Neural cell (in vitro differentiated cells): ENCODE data around the gene GRWD1. TPM values are rescaled to one million over a fixed set of nuclear protein-coding genes. Genes with fewer than 3 reads are reported as not detected.
A peak's percentile ranks its signal among the peaks of the same experiment; 100 is the strongest.

Experiments
- H2AFZ ChIP-seq: fragments of 200-600, 300-800 bp; sonication (generic), shearing (Covaris generic); 2 replicates; pipeline ENCODE4 v1.6.0; 2014; ENCODE audit warnings: low read depth, mild to moderate bottlenecking, antibody characterized with exemption, low read length, moderate library complexity
- H3F3A ChIP-seq: fragments of 200-600 bp; shearing (Covaris generic); 2 replicates; pipeline ENCODE4 v1.6.1; 2016; ENCODE audit warnings: mild to moderate bottlenecking, moderate library complexity, mixed read lengths, antibody characterized with exemption, low read length; ENCODE audit not compliant: insufficient read depth, poor library complexity, severe bottlenecking
- H3K27ac ChIP-seq: fragments of 200-600, 300-800 bp; sonication (generic), shearing (Covaris generic); 2 replicates; pipeline ENCODE4 v1.5.1; 2014; ENCODE audit warnings: mild to moderate bottlenecking, low read length, moderate library complexity
- H3K27me3 ChIP-seq: fragments of 300-800, 200-600 bp; sonication (generic), shearing (Covaris generic); 2 replicates; pipeline ENCODE4 v1.6.0; 2014; ENCODE audit warnings: mild to moderate bottlenecking, low read depth, low read length, moderate library complexity; ENCODE audit not compliant: insufficient read depth
- H3K36me3 ChIP-seq: fragments of 300-800, 200-600 bp; sonication (generic), shearing (Covaris generic); 2 replicates; pipeline ENCODE4 v1.5.1; 2014; ENCODE audit warnings: mild to moderate bottlenecking, antibody characterized with exemption, low read length, moderate library complexity; ENCODE audit not compliant: insufficient read depth
- H3K4me2 ChIP-seq: fragments of 300-800, 200-600 bp; sonication (generic), shearing (Covaris generic); 2 replicates; pipeline ENCODE4 v1.6.0; 2014; ENCODE audit warnings: mild to moderate bottlenecking, low read length
- H3K4me3 ChIP-seq: fragments of 300-800, 200-600 bp; sonication (generic), shearing (Covaris generic); 2 replicates; pipeline ENCODE4 v1.5.1; 2014; ENCODE audit warnings: mild to moderate bottlenecking, low read length, moderate library complexity
- H3K79me2 ChIP-seq: fragments of 200-600 bp; shearing (Covaris generic); replicated peaks from 2 replicates; pipeline ENCODE4 v1.6.0; 2014; ENCODE audit warnings: mild to moderate bottlenecking, low read length, moderate library complexity; ENCODE audit not compliant: insufficient read depth
- H3K9ac ChIP-seq: fragments of 300-800, 200-600 bp; sonication (generic), shearing (Covaris generic); 2 replicates; pipeline ENCODE4 v1.6.1; 2016; ENCODE audit warnings: mild to moderate bottlenecking, low read length, mixed read lengths
- H3K9me2 ChIP-seq: fragments of 200-600 bp; shearing (Covaris generic); 2 replicates; pipeline ENCODE4 v1.6.1; 2016; ENCODE audit warnings: mild to moderate bottlenecking, low read length, mixed read lengths; ENCODE audit not compliant: insufficient read depth
- H3K9me3 ChIP-seq: fragments of 200-600, 300-800 bp; sonication (generic), shearing (Covaris generic); 2 replicates; pipeline ENCODE4 v1.6.1; 2016; ENCODE audit warnings: mild to moderate bottlenecking, mixed run types, low read length, moderate library complexity, mixed read lengths
- H4K20me1 ChIP-seq: fragments of 200-600 bp; shearing (Covaris generic); 2 replicates; pipeline ENCODE4 v1.6.1; 2016; ENCODE audit warnings: mild to moderate bottlenecking, mixed run types; ENCODE audit not compliant: insufficient read depth
- CTCF ChIP-seq: fragments of 450-650 bp; IDR thresholded peaks from 2 replicates; pipeline ENCODE4 v1.5.1; 2014; ENCODE audit warnings: antibody characterized with exemption, mild to moderate bottlenecking, moderate library complexity; ENCODE audit not compliant: poor library complexity, severe bottlenecking
- EP300 ChIP-seq: fragments of 450-650 bp; conservative IDR thresholded peaks from 2 replicates; pipeline ENCODE4 v1.6.1; 2014; ENCODE audit warnings: antibody characterized with exemption, mild to moderate bottlenecking, moderate library complexity; ENCODE audit not compliant: poor library complexity, severe bottlenecking
- EZH2 ChIP-seq: fragments of 200-600, 300-800 bp; shearing (Covaris generic), sonication (generic); IDR thresholded peaks from 2 replicates; pipeline ENCODE4 v1.6.1; 2014; ENCODE audit warnings: antibody characterized with exemption, low read length, borderline replicate concordance, mild to moderate bottlenecking; ENCODE audit not compliant: insufficient read depth, poor library complexity, severe bottlenecking
- MXI1 ChIP-seq: fragments of 450-650 bp; conservative IDR thresholded peaks from 2 replicates; pipeline ENCODE4 v1.6.1; 2014; ENCODE audit warnings: antibody characterized with exemption, mild to moderate bottlenecking; ENCODE audit not compliant: poor library complexity, severe bottlenecking
- POLR2AphosphoS5 ChIP-seq: IDR thresholded peaks from 2 replicates; pipeline ENCODE4 v1.6.1; 2012
- RAD21 ChIP-seq: fragments of 450-650 bp; conservative IDR thresholded peaks from 2 replicates; pipeline ENCODE4 v1.6.1; 2014; ENCODE audit warnings: antibody characterized with exemption, mild to moderate bottlenecking, moderate library complexity
- REST ChIP-seq: IDR thresholded peaks from 2 replicates; pipeline ENCODE4 v1.6.1; 2012; ENCODE audit warnings: borderline replicate concordance
- SMC3 ChIP-seq: fragments of 450-650 bp; conservative IDR thresholded peaks from 2 replicates; pipeline ENCODE4 v1.6.1; 2014; ENCODE audit warnings: antibody characterized with exemption, mild to moderate bottlenecking, moderate library complexity; ENCODE audit not compliant: poor library complexity
- TAF1 ChIP-seq: IDR thresholded peaks from 2 replicates; pipeline ENCODE4 v1.6.1; 2012; ENCODE audit warnings: low read depth
- polyA minus RNA-seq: library from RNA; depleted of rRNA, polyadenylated mRNA; stranded (reverse); fragments of >200 nt; gene quantifications from 2 replicates; pipeline ENCODE4 v1.2.3, GENCODE V29; 2014
- polyA plus RNA-seq: library from polyadenylated mRNA; depleted of rRNA; stranded (reverse); fragments of >200 nt; gene quantifications from 2 replicates; pipeline ENCODE4 v1.2.3, GENCODE V29; 2014

Gene GRWD1
- polyA plus RNA-seq, result 10.6 and 11.8 TPM in 2 replicates
- 17.1 and 17.8 TPM in 2 replicates for polyA minus RNA-seq

GRCh38 chr19:48445606-48446481, at the start of gene GRWD1:
GRWD1 (plus strand) TSS chr19:48445983; CDS start chr19:48446006, 23 bp downstream.
- Histone ChIP-seq H3K36me3 (no peaks in the 10 kb centered on the region), H2AFZ (peak within 1 kb of the TSS; percentile 58), H3K4me3 (peak within 1 kb of the TSS; percentile 97), H3K4me2 (peak within 1 kb of the TSS; percentile 80), H3K9me3 (no peaks in the 10 kb centered on the region), H4K20me1 (no peaks in the 10 kb centered on the region), H3K79me2 (peaks cover 6% of the 10 kb centered on the region), H3K9ac (peak within 1 kb of the TSS; percentile 73), H3F3A (no peaks in the 10 kb centered on the region), H3K9me2 (no peaks in the 10 kb centered on the region), H3K27me3 (no peaks in the 10 kb centered on the region), H3K27ac (peak within 1 kb of the TSS; percentile 93)
- TF ChIP-seq CTCF (no peak), REST (no peak), EP300 (peak; percentile 55), RAD21 (no peak), EZH2 (no peak), POLR2AphosphoS5 (peak; percentile 77), MXI1 (peak; percentile 100), TAF1 (no peak), SMC3 (peak; percentile 12)

- peak overlapping the region; percentile 95 for H3K9ac ChIP-seq
- H3K27me3 ChIP-seq, result peaks cover 24% of the 10 kb centered on the region
- H2AFZ ChIP-seq, result no peak overlapping the region
- H3K4me3 ChIP-seq, result peak overlapping the region; percentile 94
- H3F3A ChIP-seq, result no peaks in the 10 kb centered on the region
- TF ChIP-seq REST (no peak), POLR2AphosphoS5 (no peak), EP300 (no peak), TAF1 (no peak), CTCF (no peak), RAD21 (no peak), MXI1 (no peak), EZH2 (no peak), SMC3 (no peak)
- no peaks in the 10 kb centered on the region for H3K36me3 ChIP-seq
- H3K9me2 ChIP-seq, result no peaks in the 10 kb centered on the region
- H3K9me3 ChIP-seq, result no peaks in the 10 kb centered on the region
- H3K4me2 ChIP-seq, result no peak overlapping the region
- no peaks in the 10 kb centered on the region for H4K20me1 ChIP-seq
- H3K27ac ChIP-seq, result no peak overlapping the region
- peaks cover 8% of the 10 kb centered on the region for H3K79me2 ChIP-seq
These were observed 49.6 kb upstream of the GRWD1 start for GRCh38 chr19:48396016-48396823.
